ENCODE results near the gene SBF1. TPM values are rescaled to one million over a fixed set of nuclear protein-coding genes. Genes with fewer than 3 reads are reported as not detected.
A peak's percentile ranks its signal among the peaks of the same experiment; 100 is the strongest.

Gene SBF1
- 10 to 100 TPM; 48.5 to 77.7 (median 68.3) TPM for total RNA-seq

GRCh38 chr22:50474710-50475651, at the start of gene SBF1:
TSS of gene SBF1 (minus strand) at chr22:50475035. CDS start at chr22:50474840, 195 bp downstream.
- 4 to 28% methylated on average over 6 to 20 of the region's 97 CpGs for WGBS, 2 donors

GRCh38 chr22:50523806-50524675, 49.2 kb upstream of the SBF1 start:
- no peak for TF ChIP-seq CTCF (IDR thresholded peaks at IDR 0.05)
- TF ChIP-seq EP300 (IDR thresholded peaks at IDR 0.05) = no peak
- no peak for TF ChIP-seq POLR2A (IDR thresholded peaks at IDR 0.05)
- DNase-seq (ENCODE audit: low spot score in 2 of 2) = no peak
- H3K27ac ChIP-seq = peak overlapping the region in 1 of 4 donors; percentile 90
- peak overlapping the region in 3 of 4 donors; percentile 90 to 93 (median 92) for H3K4me3 ChIP-seq
- H3K4me1 ChIP-seq = peaks cover 0 to 45% (median 19%) of the 10 kb centered on the region in 4 donors
- H3K27me3 ChIP-seq = no peaks in the 10 kb centered on the region
- peaks cover 0 to 51% (median 25%) of the 10 kb centered on the region in 3 donors for H3K36me3 ChIP-seq
- no peaks in the 10 kb centered on the region for H3K9me3 ChIP-seq
- WGBS, 2 donors = 77 to 79% methylated on average over 12 to 15 of the region's 25 CpGs

More at GRCh38 chr22:50474710-50475651, at the start of gene SBF1:
- peak within 1 kb of the TSS; percentile 56 to 83 (median 77) for H3K4me3 ChIP-seq
- TF ChIP-seq CTCF (IDR thresholded peaks at IDR 0.05) (peak in 1 of 5 experiments; percentile 18), POLR2A (IDR thresholded peaks at IDR 0.05) (peak; percentile 79 to 93), EP300 (IDR thresholded peaks at IDR 0.05) (peak in 1 of 2 donors; percentile 51)
- H3K27ac ChIP-seq = peak within 1 kb of the TSS; percentile 68 to 90 (median 82)
- no peaks in the 10 kb centered on the region for H3K9me3 ChIP-seq
- DNase-seq (ENCODE audit: low spot score in 2 of 2) = peak; percentile 83 to 89
- peaks cover 0 to 2% of the 10 kb centered on the region in 2 donors for H3K27me3 ChIP-seq
- peaks cover 5 to 47% (median 44%) of the 10 kb centered on the region in 4 donors for H3K4me1 ChIP-seq
- no peaks in the 10 kb centered on the region for H3K36me3 ChIP-seq

GRCh38 chr22:50523458-50523805, 48.6 kb upstream of the SBF1 start:
- no peak overlapping the region for H3K4me3 ChIP-seq
- peaks cover 0 to 39% (median 19%) of the 10 kb centered on the region in 4 donors for H3K4me1 ChIP-seq
- WGBS, 2 donors = 96 to 97% methylated on average over 9 to 14 of the region's 16 CpGs
- no peak for TF ChIP-seq POLR2A (IDR thresholded peaks at IDR 0.05)
- TF ChIP-seq EP300 (IDR thresholded peaks at IDR 0.05) = no peak
- TF ChIP-seq CTCF (IDR thresholded peaks at IDR 0.05) = no peak
- H3K9me3 ChIP-seq = no peaks in the 10 kb centered on the region
- no peaks in the 10 kb centered on the region for H3K27me3 ChIP-seq
- peaks cover 0 to 57% (median 31%) of the 10 kb centered on the region in 3 donors for H3K36me3 ChIP-seq
- no peak for DNase-seq (ENCODE audit: low spot score in 2 of 2)
- H3K27ac ChIP-seq = no peak overlapping the region

GRCh38 chr22:50522806-50523438, 48.1 kb upstream of the SBF1 start:
- Histone ChIP-seq H3K4me1 (peaks cover 0 to 34% (median 19%) of the 10 kb centered on the region in 4 donors), H3K9me3 (no peaks in the 10 kb centered on the region), H3K27ac (no peak overlapping the region), H3K36me3 (peaks cover 0 to 63% (median 36%) of the 10 kb centered on the region in 3 donors), H3K27me3 (no peaks in the 10 kb centered on the region), H3K4me3 (no peak overlapping the region)
- TF ChIP-seq POLR2A (IDR thresholded peaks at IDR 0.05) (no peak), EP300 (IDR thresholded peaks at IDR 0.05) (no peak), CTCF (IDR thresholded peaks at IDR 0.05) (no peak)
- WGBS, 2 donors = 85 to 89% methylated on average over 17 to 22 of the region's 22 CpGs
- no peak for DNase-seq (ENCODE audit: low spot score in 2 of 2)
